ENCODE results near the gene SHISA2. TPM values are rescaled to one million over a fixed set of nuclear protein-coding genes. Genes with fewer than 3 reads are reported as not detected.

The SHISA2 gene
- total and polyA plus RNA-seq, 2 donors from 2014 or later: 3.4 to 3.7 TPM

- Histone ChIP-seq H3K4me1 (ENCODE audit: control insufficient read depth in 2 of 3, insufficient read depth in 2 of 3, low read depth in 1 of 3, low read length in 3 of 3) (peaks cover 0 to 7% (median 0%) of the 10 kb centered on the region in 3 donors), H3K9ac (ENCODE audit: low read length in 3 of 3) (no peak overlapping the region), H3K9me3 (ENCODE audit: control insufficient read depth in 2 of 3, insufficient read depth in 1 of 3, low read length in 3 of 3) (no peaks in the 10 kb centered on the region), H3K27ac (ENCODE audit: low read depth in 2 of 2, low read length in 2 of 2) (no peak overlapping the region), H3K4me3 (ENCODE audit: low read length in 3 of 3) (no peak overlapping the region), H3K36me3 (ENCODE audit: control insufficient read depth in 2 of 3, insufficient read depth in 3 of 3, low read length in 3 of 3) (no peaks in the 10 kb centered on the region), H3K27me3 (ENCODE audit: control insufficient read depth, insufficient read depth, low read length) (no peaks in the 10 kb centered on the region)
- FAIRE-seq (no peak), DNase-seq (no peak)
- TF ChIP-seq CTCF (IDR thresholded peaks at IDR 0.05; ENCODE audit: borderline replicate concordance, extremely low read depth, insufficient read depth): no peak
- intact Hi-C loops (cut with DNase I): no loop called here
Measured at GRCh38 chr13:26011208-26011573, 40.6 kb downstream of the SHISA2 start.

- Histone ChIP-seq H3K36me3 (ENCODE audit: control insufficient read depth in 2 of 3, insufficient read depth in 3 of 3, low read length in 3 of 3) (no peaks in the 10 kb centered on the region), H3K27ac (ENCODE audit: low read depth in 2 of 2, low read length in 2 of 2) (no peak overlapping the region), H3K4me3 (ENCODE audit: low read length in 3 of 3) (no peak overlapping the region), H3K9me3 (ENCODE audit: control insufficient read depth in 2 of 3, insufficient read depth in 1 of 3, low read length in 3 of 3) (no peaks in the 10 kb centered on the region), H3K9ac (ENCODE audit: low read length in 3 of 3) (no peak overlapping the region), H3K4me1 (ENCODE audit: control insufficient read depth in 2 of 3, insufficient read depth in 2 of 3, low read depth in 1 of 3, low read length in 3 of 3) (peaks cover 0 to 5% (median 0%) of the 10 kb centered on the region in 3 donors), H3K27me3 (ENCODE audit: control insufficient read depth, insufficient read depth, low read length) (no peaks in the 10 kb centered on the region)
- TF ChIP-seq CTCF (IDR thresholded peaks at IDR 0.05; ENCODE audit: borderline replicate concordance, extremely low read depth, insufficient read depth): no peak
- DNase-seq (no peak), FAIRE-seq (no peak)
- intact Hi-C loops (cut with DNase I): no loop called here
Measured at GRCh38 chr13:26010487-26011207, 41.2 kb downstream of the SHISA2 start.

GRCh38 chr13:26007261-26008125 is 44.3 kb downstream of the SHISA2 start:
- Histone ChIP-seq H3K27ac (ENCODE audit: low read depth in 2 of 2, low read length in 2 of 2) (no peak overlapping the region), H3K27me3 (ENCODE audit: control insufficient read depth, insufficient read depth, low read length) (no peaks in the 10 kb centered on the region), H3K36me3 (ENCODE audit: control insufficient read depth in 2 of 3, insufficient read depth in 3 of 3, low read length in 3 of 3) (no peaks in the 10 kb centered on the region), H3K9me3 (ENCODE audit: control insufficient read depth in 2 of 3, insufficient read depth in 1 of 3, low read length in 3 of 3) (no peaks in the 10 kb centered on the region), H3K4me1 (ENCODE audit: control insufficient read depth in 2 of 3, insufficient read depth in 2 of 3, low read depth in 1 of 3, low read length in 3 of 3) (no peaks in the 10 kb centered on the region), H3K4me3 (ENCODE audit: low read length in 3 of 3) (no peak overlapping the region), H3K9ac (ENCODE audit: low read length in 3 of 3) (no peak overlapping the region)
- no peak for FAIRE-seq
- DNase-seq: no peak
- intact Hi-C loops (cut with DNase I): no loop called here
- TF ChIP-seq CTCF (IDR thresholded peaks at IDR 0.05; ENCODE audit: borderline replicate concordance, extremely low read depth, insufficient read depth): no peak

Other genes starting within 250 kb of the SHISA2 start
- 29.0 TPM for gene RNF6, start 170.3 kb upstream of the SHISA2 start, total RNA-seq
- 11.4 TPM for gene RNF6, start 170.3 kb upstream of the SHISA2 start, polyA plus RNA-seq (ENCODE audit: insufficient read depth, low read depth, low replicate concordance)
- gene CDK8, start 202.1 kb upstream of the SHISA2 start, total RNA-seq: 10.4 TPM
- 11.2 TPM for gene CDK8, start 202.1 kb upstream of the SHISA2 start, polyA plus RNA-seq (ENCODE audit: insufficient read depth, low read depth, low replicate concordance)